PFSK-1 (cell line): ENCODE measurements around the gene DCXR.

Experiments
- FOXP2 ChIP-seq: optimal IDR thresholded peaks from 2 replicates; pipeline ENCODE3; 2011; ENCODE audit warnings: borderline replicate concordance, control low read depth, inconsistent platforms; ENCODE audit not compliant: insufficient read depth; ENCODE audit errors: extremely low read length, extremely low read depth
- POLR2AphosphoS5 ChIP-seq: IDR thresholded peaks from 2 replicates; pipeline ENCODE4 v1.6.1; 2012; ENCODE audit warnings: low read depth, mild to moderate bottlenecking, control low read depth, low read length, moderate library complexity
- SIN3A ChIP-seq: IDR thresholded peaks from 2 replicates; pipeline ENCODE4 v1.6.1; 2012; ENCODE audit warnings: mild to moderate bottlenecking, low read length, moderate library complexity, borderline replicate concordance; ENCODE audit not compliant: insufficient read depth
- TAF1 ChIP-seq: IDR thresholded peaks from 2 replicates; pipeline ENCODE4 v1.6.1; 2012; ENCODE audit warnings: low read length, control low read depth, borderline replicate concordance; ENCODE audit not compliant: insufficient read depth
- TF ChIP-seq, protein P1 (sequence below), 2 experiments: IDR thresholded peaks; 2 replicates each; pipeline versions ENCODE4 v1.6.1 to v1.8.0; 2011 to 2012; ENCODE audit warnings: low read depth in 2 of 2, low read length in 2 of 2, control low read depth in 1 of 2, inconsistent platforms in 1 of 2, mild to moderate bottlenecking in 1 of 2, moderate library complexity in 1 of 2; ENCODE audit not compliant: insufficient read depth in 1 of 2

GRCh38 chr17:82031303-82031884 is 6.1 kb downstream of the DCXR start, which contains the start of gene RAC3:
- no peak for TF ChIP-seq POLR2AphosphoS5
- TF ChIP-seq, protein P1, sequence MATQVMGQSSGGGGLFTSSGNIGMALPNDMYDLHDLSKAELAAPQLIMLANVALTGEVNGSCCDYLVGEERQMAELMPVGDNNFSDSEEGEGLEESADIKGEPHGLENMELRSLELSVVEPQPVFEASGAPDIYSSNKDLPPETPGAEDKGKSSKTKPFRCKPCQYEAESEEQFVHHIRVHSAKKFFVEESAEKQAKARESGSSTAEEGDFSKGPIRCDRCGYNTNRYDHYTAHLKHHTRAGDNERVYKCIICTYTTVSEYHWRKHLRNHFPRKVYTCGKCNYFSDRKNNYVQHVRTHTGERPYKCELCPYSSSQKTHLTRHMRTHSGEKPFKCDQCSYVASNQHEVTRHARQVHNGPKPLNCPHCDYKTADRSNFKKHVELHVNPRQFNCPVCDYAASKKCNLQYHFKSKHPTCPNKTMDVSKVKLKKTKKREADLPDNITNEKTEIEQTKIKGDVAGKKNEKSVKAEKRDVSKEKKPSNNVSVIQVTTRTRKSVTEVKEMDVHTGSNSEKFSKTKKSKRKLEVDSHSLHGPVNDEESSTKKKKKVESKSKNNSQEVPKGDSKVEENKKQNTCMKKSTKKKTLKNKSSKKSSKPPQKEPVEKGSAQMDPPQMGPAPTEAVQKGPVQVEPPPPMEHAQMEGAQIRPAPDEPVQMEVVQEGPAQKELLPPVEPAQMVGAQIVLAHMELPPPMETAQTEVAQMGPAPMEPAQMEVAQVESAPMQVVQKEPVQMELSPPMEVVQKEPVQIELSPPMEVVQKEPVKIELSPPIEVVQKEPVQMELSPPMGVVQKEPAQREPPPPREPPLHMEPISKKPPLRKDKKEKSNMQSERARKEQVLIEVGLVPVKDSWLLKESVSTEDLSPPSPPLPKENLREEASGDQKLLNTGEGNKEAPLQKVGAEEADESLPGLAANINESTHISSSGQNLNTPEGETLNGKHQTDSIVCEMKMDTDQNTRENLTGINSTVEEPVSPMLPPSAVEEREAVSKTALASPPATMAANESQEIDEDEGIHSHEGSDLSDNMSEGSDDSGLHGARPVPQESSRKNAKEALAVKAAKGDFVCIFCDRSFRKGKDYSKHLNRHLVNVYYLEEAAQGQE (IDR thresholded peaks at IDR 0.05; ENCODE audit: insufficient read depth in 1 of 2, low read depth in 2 of 2, low read length in 2 of 2): no peak
- TF ChIP-seq TAF1: no peak
- TF ChIP-seq FOXP2: no peak
- no peak for TF ChIP-seq SIN3A
